Measurements from ENCODE around the gene DYNC1LI1. TPM values are rescaled to one million over a fixed set of nuclear protein-coding genes. Genes with fewer than 3 reads are reported as not detected.
"Not testable (repeated sequence)": the region's sequence is repeated elsewhere in the genome, so short reads cannot be mapped to it uniquely, and the experiment has no call there.

The DYNC1LI1 gene
- total RNA-seq, 2 donors from 2014 or later = 24.4 to 30.8 TPM

DNA sequence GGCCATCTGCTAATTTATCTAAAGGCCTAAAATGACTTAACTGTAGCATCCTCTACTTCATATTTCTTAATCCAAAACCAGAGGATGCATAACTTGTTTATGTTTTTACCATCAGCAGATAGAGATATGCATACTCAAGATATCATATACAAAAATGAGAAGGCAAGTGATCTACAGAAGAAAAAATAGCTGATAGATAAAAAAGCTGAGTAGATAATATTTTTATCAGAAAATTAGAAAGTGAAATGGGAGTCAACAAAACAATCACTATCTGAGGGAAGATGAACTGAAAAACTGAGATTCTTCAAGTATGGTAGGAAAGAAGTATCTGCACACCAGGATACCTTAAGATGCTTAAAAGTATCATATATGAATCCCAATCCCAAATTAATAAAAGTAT is 25.4 kb downstream of the DYNC1LI1 start:
- H3K36me3 Mint-ChIP-seq (ENCODE audit: low read depth) = peaks cover 2% of the 10 kb centered on the region

GRCh38 chr3:32544894-32545293 is 25.8 kb downstream of the DYNC1LI1 start:
- H3K4me1 Mint-ChIP-seq = peaks cover 13% of the 10 kb centered on the region
- no peak for ATAC-seq
- H3K9me3 ChIP-seq (ENCODE audit: control insufficient read depth, low read length, poor library complexity, severe bottlenecking) = no peaks in the 10 kb centered on the region
- no peaks in the 10 kb centered on the region for H3K27me3 Mint-ChIP-seq
- H3K27ac Mint-ChIP-seq = peak overlapping the region; percentile 70
- peaks cover 2% of the 10 kb centered on the region for H3K36me3 Mint-ChIP-seq (ENCODE audit: low read depth)
- no peak overlapping the region for H3K4me3 Mint-ChIP-seq
- no peak for DNase-seq

More for the DNA sequence above, 25.4 kb downstream of the DYNC1LI1 start:
- DNase-seq = no peak
- Mint-ChIP-seq H3K4me1 (peaks cover 13% of the 10 kb centered on the region), H3K4me3 (no peak overlapping the region), H3K27me3 (no peaks in the 10 kb centered on the region), H3K27ac (peak overlapping the region; percentile 70)
- no peaks in the 10 kb centered on the region for H3K9me3 ChIP-seq (ENCODE audit: control insufficient read depth, low read length, poor library complexity, severe bottlenecking)
- ATAC-seq = no peak

DNA sequence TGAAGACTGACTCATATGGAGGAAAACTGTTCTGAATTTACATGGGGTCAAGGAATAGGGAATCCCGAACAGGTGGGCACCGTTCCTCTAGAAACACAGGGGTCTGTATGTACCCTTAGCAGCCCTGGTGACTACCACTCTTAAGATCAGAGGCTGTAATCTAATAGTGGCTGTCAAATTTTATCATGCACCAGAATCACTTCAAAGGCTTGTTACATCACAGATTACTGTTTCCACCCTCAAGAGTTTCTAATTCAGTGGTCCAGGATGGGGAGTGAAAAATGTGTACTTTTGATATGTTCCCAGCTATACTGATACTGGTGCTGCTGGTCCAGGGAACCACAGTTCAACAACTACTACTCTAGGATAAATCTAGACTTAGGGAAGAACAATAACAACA is 27.9 kb downstream of the DYNC1LI1 start:
- no peak overlapping the region for H3K27ac Mint-ChIP-seq
- no peak for ATAC-seq
- peaks cover 12% of the 10 kb centered on the region for H3K4me1 Mint-ChIP-seq
- no peaks in the 10 kb centered on the region for H3K9me3 ChIP-seq (ENCODE audit: control insufficient read depth, low read length, poor library complexity, severe bottlenecking)
- no peaks in the 10 kb centered on the region for H3K27me3 Mint-ChIP-seq
- peaks cover 2% of the 10 kb centered on the region for H3K36me3 Mint-ChIP-seq (ENCODE audit: low read depth)
- DNase-seq = no peak
- H3K4me3 Mint-ChIP-seq = no peak overlapping the region

DNA sequence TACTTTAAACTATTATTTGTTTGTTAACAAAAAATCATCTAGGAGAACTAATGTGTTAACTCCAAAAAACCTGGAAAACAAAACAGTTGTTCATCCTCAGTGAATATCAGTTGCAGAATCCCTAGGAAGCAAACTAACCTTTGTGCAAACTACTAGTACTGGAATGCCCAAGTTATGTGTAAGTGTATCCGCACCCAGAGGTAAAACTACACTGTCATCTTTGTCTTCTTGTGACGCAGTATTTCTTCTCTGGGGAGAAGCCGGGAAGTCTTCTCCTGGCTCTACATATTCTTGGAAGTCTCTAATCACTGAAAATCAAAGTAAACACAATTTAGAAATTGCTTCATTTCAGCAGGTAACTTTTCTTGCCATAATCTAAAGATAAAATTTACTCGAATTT is 29.8 kb downstream of the DYNC1LI1 start:
- no peak for ATAC-seq
- Mint-ChIP-seq H3K36me3 (ENCODE audit: low read depth) (peaks cover 2% of the 10 kb centered on the region), H3K4me1 (peaks cover 3% of the 10 kb centered on the region), H3K27me3 (no peaks in the 10 kb centered on the region), H3K27ac (no peak overlapping the region), H3K4me3 (no peak overlapping the region)
- H3K9me3 ChIP-seq (ENCODE audit: control insufficient read depth, low read length, poor library complexity, severe bottlenecking) = no peaks in the 10 kb centered on the region
- no peak for DNase-seq

- Mint-ChIP-seq H3K4me3 (no peak overlapping the region), H3K27me3 (no peaks in the 10 kb centered on the region), H3K36me3 (ENCODE audit: low read depth) (peaks cover 4% of the 10 kb centered on the region), H3K27ac (no peak overlapping the region), H3K4me1 (peaks cover 8% of the 10 kb centered on the region)
- no peaks in the 10 kb centered on the region for H3K9me3 ChIP-seq (ENCODE audit: control insufficient read depth, low read length, poor library complexity, severe bottlenecking)
- no peak for DNase-seq
- no peak for ATAC-seq
Measured at GRCh38 chr3:32532434-32532833, 38.2 kb downstream of the DYNC1LI1 start.

- peaks cover 8% of the 10 kb centered on the region for H3K4me1 Mint-ChIP-seq
- DNase-seq (no peak), ATAC-seq (no peak)
- no peak overlapping the region for H3K4me3 Mint-ChIP-seq
- no peaks in the 10 kb centered on the region for H3K27me3 Mint-ChIP-seq
- H3K27ac Mint-ChIP-seq = peak overlapping the region; percentile 47
- no peaks in the 10 kb centered on the region for H3K9me3 ChIP-seq (ENCODE audit: control insufficient read depth, low read length, poor library complexity, severe bottlenecking)
- peaks cover 4% of the 10 kb centered on the region for H3K36me3 Mint-ChIP-seq (ENCODE audit: low read depth)
Measured at GRCh38 chr3:32531010-32531647, 39.5 kb downstream of the DYNC1LI1 start.

- H3K4me1 Mint-ChIP-seq = peaks cover 4% of the 10 kb centered on the region
- DNase-seq (no peak), ATAC-seq (no peak)
- H3K27ac Mint-ChIP-seq = no peak overlapping the region
- H3K9me3 ChIP-seq (ENCODE audit: control insufficient read depth, low read length, poor library complexity, severe bottlenecking) = no peaks in the 10 kb centered on the region
- H3K36me3 Mint-ChIP-seq (ENCODE audit: low read depth) = peaks cover 6% of the 10 kb centered on the region
- H3K4me3 Mint-ChIP-seq = no peak overlapping the region
- H3K27me3 Mint-ChIP-seq = no peaks in the 10 kb centered on the region
Measured at GRCh38 chr3:32525720-32526119, 44.9 kb downstream of the DYNC1LI1 start.

DNA sequence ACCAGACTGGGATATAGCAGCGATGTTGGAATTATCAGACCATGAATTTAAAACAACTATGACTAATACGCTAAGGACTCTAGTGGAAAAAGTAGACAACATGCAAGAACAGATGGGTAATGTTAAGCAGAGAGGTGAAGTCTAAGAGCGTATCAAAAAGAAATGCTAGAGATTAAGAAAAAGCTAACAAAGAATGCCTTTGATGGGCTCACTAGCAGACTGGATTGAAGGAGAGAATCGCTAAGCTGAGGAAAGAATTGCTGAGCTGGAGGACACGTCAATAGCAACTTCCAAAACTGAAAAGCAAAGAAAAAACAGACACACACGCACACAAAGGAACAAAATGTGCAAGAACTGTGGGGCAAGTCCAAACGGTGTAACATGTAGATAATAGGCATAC is 48.0 kb downstream of the DYNC1LI1 start:
- H3K36me3 Mint-ChIP-seq (ENCODE audit: low read depth) = peaks cover 6% of the 10 kb centered on the region

DNA sequence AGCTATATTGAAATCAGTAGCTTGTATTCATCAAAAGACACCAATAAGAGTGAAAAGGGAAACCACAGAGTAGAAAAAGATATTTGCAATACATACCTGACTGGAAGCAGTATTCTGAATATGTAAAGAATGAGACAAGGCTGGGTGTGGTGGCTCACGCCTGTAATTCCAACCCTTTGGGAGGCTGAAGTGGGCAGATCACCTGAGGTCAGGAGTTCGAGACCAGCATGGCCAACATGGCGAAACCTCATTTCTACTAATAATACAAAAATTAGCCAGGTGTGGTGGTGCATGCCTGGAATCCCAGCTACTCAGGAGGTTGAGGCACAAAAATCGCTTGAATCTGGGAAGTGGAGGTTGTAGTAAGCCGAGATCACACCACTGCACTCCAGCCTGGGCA is 51.7 kb downstream of the DYNC1LI1 start:
- H3K36me3 Mint-ChIP-seq (ENCODE audit: low read depth); H3K4me1 Mint-ChIP-seq; H3K9me3 ChIP-seq (ENCODE audit: control insufficient read depth, low read length, poor library complexity, severe bottlenecking); ATAC-seq; H3K27me3 Mint-ChIP-seq; DNase-seq; H3K4me3 Mint-ChIP-seq: not testable (repeated sequence)
- H3K27ac Mint-ChIP-seq = peak overlapping the region; percentile 61

More for the DNA sequence above, 48.0 kb downstream of the DYNC1LI1 start:
- DNase-seq (no peak), ATAC-seq (no peak)
- Mint-ChIP-seq H3K4me3 (no peak overlapping the region), H3K27ac (no peak overlapping the region), H3K27me3 (no peaks in the 10 kb centered on the region), H3K4me1 (peaks cover 9% of the 10 kb centered on the region)
- H3K9me3 ChIP-seq (ENCODE audit: control insufficient read depth, low read length, poor library complexity, severe bottlenecking) = no peaks in the 10 kb centered on the region

- H3K27me3 Mint-ChIP-seq; H3K36me3 Mint-ChIP-seq (ENCODE audit: low read depth); H3K4me1 Mint-ChIP-seq; H3K9me3 ChIP-seq (ENCODE audit: control insufficient read depth, low read length, poor library complexity, severe bottlenecking); ATAC-seq; DNase-seq: not testable (repeated sequence)
- Mint-ChIP-seq H3K4me3 (peak overlapping the region; percentile 19), H3K27ac (peak overlapping the region; percentile 72)
Measured at GRCh38 chr3:32516751-32517150, 53.9 kb downstream of the DYNC1LI1 start.

DNA sequence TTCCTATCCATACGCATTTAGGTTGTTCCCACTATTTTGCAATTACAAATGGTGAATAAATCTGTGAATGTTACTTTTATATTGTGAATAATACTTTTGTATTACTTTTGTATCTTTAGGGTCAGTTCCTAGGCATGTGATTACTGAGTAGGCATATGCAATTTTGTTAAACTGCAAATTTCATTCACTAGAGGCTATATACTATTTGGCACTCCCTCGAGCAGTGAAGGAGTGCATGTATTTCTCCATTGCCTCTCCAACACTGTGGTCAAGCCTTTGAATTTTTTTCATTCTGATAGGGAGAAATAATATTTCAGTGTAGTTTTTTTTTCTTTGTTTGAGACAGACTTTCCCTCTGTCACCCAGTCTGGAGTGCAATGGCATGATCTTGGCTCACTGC is 59.7 kb downstream of the DYNC1LI1 start:
- no peaks in the 10 kb centered on the region for H3K36me3 Mint-ChIP-seq (ENCODE audit: low read depth)
- DNase-seq (no peak), ATAC-seq (no peak)
- H3K9me3 ChIP-seq (ENCODE audit: control insufficient read depth, low read length, poor library complexity, severe bottlenecking) = no peaks in the 10 kb centered on the region
- H3K4me1 Mint-ChIP-seq = peaks cover 4% of the 10 kb centered on the region
- no peak overlapping the region for H3K4me3 Mint-ChIP-seq
- no peak overlapping the region for H3K27ac Mint-ChIP-seq
- no peaks in the 10 kb centered on the region for H3K27me3 Mint-ChIP-seq

DNA sequence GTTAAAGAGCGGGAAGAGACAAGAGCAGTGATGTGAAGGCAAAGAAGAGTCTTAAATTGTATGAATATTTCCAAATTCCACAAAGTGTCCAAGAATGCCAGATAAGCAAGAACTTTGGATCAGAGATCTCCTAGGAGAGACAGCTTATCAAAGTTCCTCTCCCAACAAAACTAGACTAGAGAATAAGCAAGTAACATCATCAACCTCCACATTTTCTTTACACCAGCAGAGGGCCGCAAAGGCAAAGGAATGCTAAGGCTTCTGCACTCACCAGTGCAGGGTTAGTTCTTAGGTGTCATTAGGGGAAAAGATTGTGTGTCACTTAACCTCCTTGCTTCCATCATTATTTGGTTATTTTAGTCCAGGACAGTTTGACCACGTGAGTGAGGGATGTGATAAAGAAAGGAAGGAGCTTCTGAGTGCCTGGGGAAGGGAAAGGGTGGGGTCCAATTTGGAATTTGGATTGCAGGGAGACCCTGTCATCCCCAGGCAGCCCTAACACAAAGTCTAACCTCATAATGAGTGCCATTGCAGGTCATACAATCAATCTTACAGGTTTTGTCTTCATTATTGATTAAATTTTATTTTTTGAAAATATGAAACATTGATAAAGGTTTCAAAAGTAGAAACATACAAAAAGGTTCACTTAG is 60.5 kb downstream of the DYNC1LI1 start:
- H3K27ac Mint-ChIP-seq = no peak overlapping the region
- H3K36me3 Mint-ChIP-seq (ENCODE audit: low read depth) = no peaks in the 10 kb centered on the region
- no peaks in the 10 kb centered on the region for H3K9me3 ChIP-seq (ENCODE audit: control insufficient read depth, low read length, poor library complexity, severe bottlenecking)
- H3K4me1 Mint-ChIP-seq = peaks cover 4% of the 10 kb centered on the region
- ATAC-seq = peak; percentile 95
- peak; percentile 16 to 47 (median 16) for DNase-seq
- H3K27me3 Mint-ChIP-seq = no peaks in the 10 kb centered on the region
- H3K4me3 Mint-ChIP-seq = no peak overlapping the region

- no peaks in the 10 kb centered on the region for H3K27me3 Mint-ChIP-seq
- H3K4me1 Mint-ChIP-seq = peaks cover 7% of the 10 kb centered on the region
- ATAC-seq (no peak), DNase-seq (no peak)
- H3K36me3 Mint-ChIP-seq (ENCODE audit: low read depth) = no peaks in the 10 kb centered on the region
- no peak overlapping the region for H3K27ac Mint-ChIP-seq
- no peaks in the 10 kb centered on the region for H3K9me3 ChIP-seq (ENCODE audit: control insufficient read depth, low read length, poor library complexity, severe bottlenecking)
- H3K4me3 Mint-ChIP-seq = no peak overlapping the region
Measured at GRCh38 chr3:32508711-32509110, 61.9 kb downstream of the DYNC1LI1 start.

DNA sequence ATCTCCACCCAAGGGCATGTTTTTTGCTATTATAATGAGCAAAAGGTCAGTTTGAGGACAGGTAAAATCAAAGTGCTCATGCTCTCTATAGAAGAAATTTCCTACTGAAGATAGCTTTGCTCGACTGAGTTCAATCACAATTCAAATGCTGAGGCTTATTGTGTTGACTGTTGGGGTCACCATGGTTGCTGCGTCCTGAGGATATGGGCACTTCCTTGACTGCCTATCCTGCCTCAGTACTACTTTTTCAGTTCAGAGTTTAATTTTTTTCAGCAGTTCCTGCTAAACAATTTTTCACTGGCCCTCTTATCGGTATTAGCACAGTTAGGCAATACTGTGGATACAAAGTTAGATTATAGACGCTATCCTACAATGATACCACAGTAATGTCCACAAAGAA is 64.2 kb downstream of the DYNC1LI1 start:
- H3K27me3 Mint-ChIP-seq = no peaks in the 10 kb centered on the region
- H3K9me3 ChIP-seq (ENCODE audit: control insufficient read depth, low read length, poor library complexity, severe bottlenecking) = no peaks in the 10 kb centered on the region
- H3K4me3 Mint-ChIP-seq = no peak overlapping the region
- DNase-seq (no peak), ATAC-seq (no peak)
- H3K4me1 Mint-ChIP-seq = peaks cover 14% of the 10 kb centered on the region
- H3K27ac Mint-ChIP-seq = peak overlapping the region; percentile 78
- H3K36me3 Mint-ChIP-seq (ENCODE audit: low read depth) = peaks cover 7% of the 10 kb centered on the region
